Panc1 (cell line): ENCODE data around the gene RABL6. TPM values are rescaled to one million over a fixed set of nuclear protein-coding genes. Genes with fewer than 3 reads are reported as not detected.

ENCODE experiments used
- ATAC-seq: fragments of 200-7000 bp; cut with Tn5 transposase; 2 replicates; pipeline ENCODE4 v1.9.1; 2020; ENCODE audit warnings: mild to moderate bottlenecking, moderate library complexity
- BruUV-seq: library from RNA; stranded (reverse); fragments of 400-500 nt; replicated peaks from 2 replicates; lab custom pipeline; 2021; lab: Mats Ljungman, UMichigan
- CTCF ChIA-PET: fragments of 300-600 bp; sonication (Branson Sonifier 250); formaldehyde crosslinking; loops from one replicate; lab custom pipeline; 2022; ENCODE audit warnings: antibody characterized with exemption; lab: Charles Lee
- POLR2A ChIA-PET: fragments of 300-600 bp; sonication (Branson Sonifier 250); formaldehyde crosslinking; loops from one replicate; lab custom pipeline; 2022; ENCODE audit warnings: antibody characterized with exemption; lab: Charles Lee
- DNase-seq: peaks from one replicate; pipeline ENCODE4 v3.0.0-alpha.2; 2010; ENCODE audit warnings: low read depth, low spot score
- H3K27ac ChIP-seq: 2 replicates; pipeline ENCODE4 v1.5.1; 2011; ENCODE audit warnings: mild to moderate bottlenecking, low read length, inconsistent platforms
- H3K27me3 ChIP-seq: fragments of 200-500 bp; sonication (Bioruptor generic); 2 replicates; pipeline ENCODE4 v1.6.0; 2014; ENCODE audit warnings: low read length, inconsistent platforms; ENCODE audit not compliant: control insufficient read depth, insufficient read depth
- H3K36me3 ChIP-seq: fragments of 200-500 bp; sonication (Bioruptor generic); 2 replicates; pipeline ENCODE4 v1.5.1; 2014; ENCODE audit warnings: inconsistent platforms, mild to moderate bottlenecking, low read length, moderate library complexity; ENCODE audit not compliant: control insufficient read depth, insufficient read depth
- H3K4me1 ChIP-seq: 2 replicates; pipeline ENCODE4 v1.5.1; 2011; ENCODE audit warnings: inconsistent platforms, mild to moderate bottlenecking, low read length, moderate library complexity; ENCODE audit not compliant: control insufficient read depth, insufficient read depth
- H3K4me3 ChIP-seq, 2 experiments: 2 replicates each; pipeline ENCODE4 v1.5.1; 2011 to 2012; ENCODE audit warnings: low read depth in 2 of 2, low read length in 2 of 2, mild to moderate bottlenecking in 2 of 2, inconsistent platforms in 1 of 2, moderate library complexity in 1 of 2
- H3K9me3 ChIP-seq: fragments of 200-500 bp; sonication (Bioruptor generic); 2 replicates; pipeline ENCODE4 v1.5.1; 2014; ENCODE audit warnings: low read depth, mild to moderate bottlenecking, inconsistent platforms, low read length, moderate library complexity; ENCODE audit not compliant: control insufficient read depth, insufficient read depth
- CTCF ChIP-seq: fragments of 450-650 bp; IDR thresholded peaks from 2 replicates; pipeline ENCODE4 v1.5.1; 2017; ENCODE audit warnings: mild to moderate bottlenecking
- POLR2AphosphoS5 ChIP-seq: IDR thresholded peaks from 2 replicates; pipeline ENCODE4 v1.6.1; 2012; ENCODE audit warnings: mild to moderate bottlenecking, low read depth, low read length, moderate library complexity
- REST ChIP-seq, 2 experiments: IDR thresholded peaks; 2 replicates each; pipeline ENCODE4 v1.6.1; 2011 to 2012; ENCODE audit warnings: low read depth in 2 of 2, control low read depth in 1 of 2, low read length in 1 of 2, mild to moderate bottlenecking in 1 of 2, moderate library complexity in 1 of 2; ENCODE audit not compliant: insufficient read depth in 1 of 2
- SIN3A ChIP-seq: IDR thresholded peaks from 2 replicates; pipeline ENCODE4 v1.6.1; 2012; ENCODE audit warnings: low read depth, mild to moderate bottlenecking, low read length, moderate library complexity, borderline replicate concordance; ENCODE audit not compliant: insufficient read depth
- TCF7L2 ChIP-seq: IDR thresholded peaks from 2 replicates; pipeline ENCODE4 v1.6.1; 2011; ENCODE audit warnings: mild to moderate bottlenecking, low read depth, low read length, inconsistent platforms
- in situ Hi-C: cut with HindIII; loops from 2 replicates; pipeline ENCODE4 v1.10.0; 2016; ENCODE audit warnings: low sequenced_read_pairs, low pct_unique_long_range_greater_than_20kb
- intact Hi-C: fragments of 100-400 bp; cut with micrococcal nuclease; formaldehyde crosslinking; loops from one replicate; pipeline ENCODE4 v1.10.0; 2022; ENCODE audit not compliant: unreplicated experiment
- total RNA-seq: library from RNA; stranded (reverse); gene quantifications from one replicate; pipeline ENCODE4 v1.2.1, GENCODE V29; 2021; ENCODE audit not compliant: unreplicated experiment

The RABL6 gene
- total RNA-seq, 1 experiment from 2014 or later, result 106 TPM

- intact Hi-C loops (no loop called here), in situ Hi-C loops (no loop called here)
- Histone ChIP-seq H3K27ac (peak within 1 kb of the TSS; percentile 59), H3K4me1 (peaks cover 21% of the 10 kb centered on the region), H3K36me3 (no peaks in the 10 kb centered on the region), H3K27me3 (no peaks in the 10 kb centered on the region), H3K4me3 (no peak within 1 kb of the TSS), H3K9me3 (no peaks in the 10 kb centered on the region)
- DNase-seq (no peak), ATAC-seq (no peak)
- BruUV-seq, result no TSS peak
- CTCF ChIA-PET, result interaction anchor here (0.7 kb wide), 1 partner anchor 129 kb away, joined by 3 read pairs; no protein-coding TSS in a partner anchor
- POLR2A ChIA-PET, result no interaction called here
- TF ChIP-seq SIN3A (no peak), CTCF (no peak), REST (IDR thresholded peaks at IDR 0.05; ENCODE audit: insufficient read depth in 1 of 2, low read depth in 2 of 2, low read length in 1 of 2) (no peak), TCF7L2 (no peak), POLR2AphosphoS5 (no peak; the same call in 1 of the 2 replicates)
Measured at GRCh38 chr9:136851941-136852663, 44.4 kb downstream of the RABL6 start, which contains the start of gene MAMDC4. MAMDC4 (plus strand) TSS chr9:136852346; CDS start chr9:136852417, 71 bp downstream.

GRCh38 chr9:136852664-136853595 lies 45.2 kb downstream of the RABL6 start:
- ChIA-PET CTCF (interaction anchor here (0.6 to 0.7 kb wide), 2 partner anchors 63 to 129 kb away, joined by 3 to 7 read pairs; no protein-coding TSS in a partner anchor), POLR2A (no interaction called here)
- ATAC-seq (no peak), DNase-seq (no peak)
- in situ Hi-C loops, result no loop called here
- TF ChIP-seq TCF7L2, result no peak
- H3K27me3 ChIP-seq, result no peaks in the 10 kb centered on the region
- H3K4me3 ChIP-seq, result no peak overlapping the region
- intact Hi-C loops, result no loop called here
- H3K36me3 ChIP-seq, result no peaks in the 10 kb centered on the region
- peaks cover 27% of the 10 kb centered on the region for H3K4me1 ChIP-seq
- no peak overlapping the region for H3K27ac ChIP-seq
- BruUV-seq, result no TSS peak
- no peaks in the 10 kb centered on the region for H3K9me3 ChIP-seq
